GM18508 (cell line): ENCODE results near the gene CRYM.

Experiments used
- ATAC-seq: cut with Tn5 transposase; IDR thresholded peaks from one replicate; pipeline ENCODE4 v1.9.1; 2021; ENCODE audit warnings: moderate number of reproducible peaks; ENCODE audit not compliant: insufficient read depth, unreplicated experiment

The CRYM gene

DNA sequence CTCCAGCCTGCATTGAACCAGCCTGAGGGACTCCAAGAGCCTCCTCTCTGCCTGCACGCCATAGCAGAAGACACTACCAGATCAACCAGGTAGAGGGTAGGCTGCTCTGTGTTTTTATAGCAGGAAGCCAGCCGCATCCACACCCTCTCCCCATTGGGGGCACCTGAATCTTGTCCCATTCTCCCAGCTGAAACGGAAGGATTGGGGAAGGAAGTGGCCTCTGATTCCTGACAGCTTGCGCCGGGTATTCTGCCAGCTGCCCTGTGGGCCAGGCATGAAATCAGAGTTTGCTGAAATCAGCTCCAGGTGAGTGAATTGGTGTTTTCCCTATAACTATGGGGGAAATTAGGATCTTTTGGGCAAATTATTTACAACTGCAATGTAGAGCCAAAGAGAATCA lies 66.6 kb downstream of the CRYM start, which contains the start of gene ZP2:
Gene ZP2, minus strand, starts transcription at position 89 of the 400 bp plus-strand sequence. Its CDS starts 27 bp downstream, at position 62.
- ATAC-seq, result no peak
